AG10803 (cell line): Measurements from ENCODE around the gene TLR10.

ENCODE experiments used
- DNase-seq: peaks from one replicate; pipeline ENCODE4 v3.0.0; 2010; ENCODE audit warnings: low read depth
- H3K4me3 ChIP-seq: 2 replicates; pipeline ENCODE4 v1.5.1; 2011; ENCODE audit warnings: mild to moderate bottlenecking, low read length, control low read depth
- TF ChIP-seq, protein P1 (sequence below): conservative IDR thresholded peaks from 2 replicates; pipeline ENCODE4 v1.5.1; 2011; ENCODE audit warnings: mild to moderate bottlenecking, low read length, control low read depth, inconsistent platforms

TLR10 gene

DNA sequence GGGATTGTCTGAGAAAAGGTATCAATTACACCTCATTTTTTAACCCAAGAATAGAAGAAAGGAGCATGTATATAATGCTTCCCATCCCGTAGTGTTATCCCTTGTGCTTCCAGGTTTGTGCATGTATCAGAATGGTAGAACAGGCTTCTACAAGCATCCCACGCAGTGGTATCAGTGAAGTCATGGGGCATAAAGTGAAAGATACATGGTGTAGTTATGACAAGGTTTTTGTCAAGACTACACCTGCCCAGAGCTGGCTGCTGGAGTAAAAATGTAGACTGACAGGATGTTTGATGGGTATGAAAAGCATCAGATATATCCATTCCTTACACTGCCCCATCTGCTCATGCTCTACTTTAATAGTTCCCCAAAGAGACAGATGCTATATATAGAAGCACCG, 12.3 kb upstream of the TLR10 start:
- no peak for DNase-seq
- H3K4me3 ChIP-seq = no peak overlapping the region
- TF ChIP-seq, protein P1, sequence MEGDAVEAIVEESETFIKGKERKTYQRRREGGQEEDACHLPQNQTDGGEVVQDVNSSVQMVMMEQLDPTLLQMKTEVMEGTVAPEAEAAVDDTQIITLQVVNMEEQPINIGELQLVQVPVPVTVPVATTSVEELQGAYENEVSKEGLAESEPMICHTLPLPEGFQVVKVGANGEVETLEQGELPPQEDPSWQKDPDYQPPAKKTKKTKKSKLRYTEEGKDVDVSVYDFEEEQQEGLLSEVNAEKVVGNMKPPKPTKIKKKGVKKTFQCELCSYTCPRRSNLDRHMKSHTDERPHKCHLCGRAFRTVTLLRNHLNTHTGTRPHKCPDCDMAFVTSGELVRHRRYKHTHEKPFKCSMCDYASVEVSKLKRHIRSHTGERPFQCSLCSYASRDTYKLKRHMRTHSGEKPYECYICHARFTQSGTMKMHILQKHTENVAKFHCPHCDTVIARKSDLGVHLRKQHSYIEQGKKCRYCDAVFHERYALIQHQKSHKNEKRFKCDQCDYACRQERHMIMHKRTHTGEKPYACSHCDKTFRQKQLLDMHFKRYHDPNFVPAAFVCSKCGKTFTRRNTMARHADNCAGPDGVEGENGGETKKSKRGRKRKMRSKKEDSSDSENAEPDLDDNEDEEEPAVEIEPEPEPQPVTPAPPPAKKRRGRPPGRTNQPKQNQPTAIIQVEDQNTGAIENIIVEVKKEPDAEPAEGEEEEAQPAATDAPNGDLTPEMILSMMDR = no peak

DNA sequence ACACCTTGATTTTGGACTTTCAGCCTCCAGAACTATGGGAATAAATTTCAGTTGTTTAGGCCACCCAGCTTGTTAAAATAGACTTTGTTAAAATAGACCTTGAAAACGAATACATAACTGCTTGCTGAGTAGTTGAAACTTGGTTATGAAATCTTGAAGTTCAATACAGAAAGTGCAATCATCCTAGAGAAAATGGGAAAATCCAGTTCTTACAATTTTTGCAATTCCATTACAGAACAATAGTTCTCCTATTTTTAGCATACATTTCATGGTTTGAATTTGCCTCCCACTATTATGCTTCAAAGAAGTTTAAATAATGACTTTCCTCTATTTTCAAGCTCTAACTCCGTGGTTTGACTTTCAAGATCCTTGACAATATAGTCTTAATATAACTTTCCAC, 11.3 kb upstream of the TLR10 start:
- TF ChIP-seq, protein P1 = no peak
- H3K4me3 ChIP-seq = no peak overlapping the region
- DNase-seq = no peak

DNA sequence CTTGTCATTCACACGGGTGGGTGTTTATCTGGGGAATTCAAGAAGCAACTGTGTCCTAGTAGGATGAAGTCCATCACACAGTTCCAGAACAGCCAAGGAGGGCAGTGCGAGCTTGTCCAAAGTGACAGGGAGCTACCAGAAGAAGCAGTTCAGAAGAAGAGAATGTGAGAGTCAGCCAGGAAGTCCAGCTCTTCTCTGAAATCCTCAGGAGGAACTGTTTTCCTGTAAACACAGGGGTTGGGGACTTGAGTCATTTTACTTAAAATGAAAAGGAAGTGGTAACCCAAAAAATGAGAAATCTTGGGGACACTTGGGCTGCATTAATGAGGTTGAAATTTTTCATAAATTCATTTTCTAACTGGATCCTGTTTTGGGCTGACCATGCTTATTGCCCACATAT, 8.2 kb upstream of the TLR10 start:
- DNase-seq = no peak
- TF ChIP-seq, protein P1 = no peak

DNA sequence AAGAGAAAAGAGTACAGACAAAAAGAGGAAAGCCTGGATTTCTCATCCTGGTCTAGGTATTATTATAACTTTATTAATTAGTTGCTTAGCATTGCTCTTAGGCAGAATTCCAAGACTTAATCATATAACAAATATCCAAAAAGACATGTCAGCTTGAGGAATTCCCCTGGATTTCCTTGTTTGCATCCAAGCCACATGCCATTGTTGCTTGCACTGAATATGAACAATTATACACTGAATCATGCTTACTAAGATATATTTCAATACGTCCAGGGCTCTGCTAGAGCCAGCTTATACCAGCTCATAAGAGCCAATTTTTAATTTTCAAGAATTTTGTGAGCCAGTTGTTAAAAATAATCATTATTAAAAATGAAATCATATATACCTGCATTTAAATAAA, 5.5 kb upstream of the TLR10 start:
- DNase-seq = no peak
- TF ChIP-seq, protein P1 = no peak
- H3K4me3 ChIP-seq = no peak overlapping the region

More for the DNA sequence above, 8.2 kb upstream of the TLR10 start:
- H3K4me3 ChIP-seq = no peak overlapping the region

DNA sequence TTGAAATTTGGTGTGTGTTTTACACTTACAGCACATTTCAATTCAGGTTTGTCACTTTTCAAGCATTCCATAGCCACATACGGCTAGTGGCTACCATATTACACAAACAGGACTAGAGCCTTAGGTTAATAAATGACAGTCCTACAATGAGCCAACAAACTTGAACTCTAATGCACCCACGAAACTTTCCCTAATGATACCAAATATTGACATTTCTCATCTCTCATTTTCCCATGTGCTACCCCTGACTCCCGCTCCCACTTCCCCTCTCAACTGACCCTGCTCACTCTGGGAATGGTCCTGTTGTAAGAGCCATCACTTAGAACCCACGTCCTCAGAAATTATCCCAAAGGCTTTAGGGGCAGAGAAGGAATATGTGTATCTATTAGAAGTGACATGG, 4.9 kb upstream of the TLR10 start:
- H3K4me3 ChIP-seq = no peak overlapping the region
- TF ChIP-seq, protein P1 = no peak
- no peak for DNase-seq

DNA sequence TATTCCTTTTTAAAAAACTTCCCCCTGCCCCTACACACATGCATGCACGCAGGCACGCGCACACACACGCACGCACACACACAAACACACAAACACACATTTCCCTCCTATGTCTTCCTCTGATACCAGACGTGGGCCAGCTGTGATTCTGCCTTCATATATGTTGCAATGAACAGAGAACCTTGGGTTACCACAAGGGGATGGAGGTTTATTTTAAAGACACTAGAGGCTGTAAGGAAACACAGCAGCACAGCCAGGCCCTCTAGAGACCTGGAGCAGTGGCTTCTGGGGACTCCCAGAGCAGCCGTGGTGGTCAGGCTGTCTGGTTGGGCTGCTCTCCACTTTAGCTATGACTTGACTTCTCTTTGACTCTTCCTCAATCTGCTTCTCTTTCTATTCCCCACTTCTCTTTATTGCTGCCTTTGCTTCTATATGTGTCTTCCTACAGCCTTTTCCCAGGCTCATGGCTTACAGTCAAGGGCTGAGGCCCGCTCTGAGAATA, 3.2 kb upstream of the TLR10 start:
- no peak for DNase-seq
- H3K4me3 ChIP-seq = no peak overlapping the region
- TF ChIP-seq, protein P1 = no peak

DNA sequence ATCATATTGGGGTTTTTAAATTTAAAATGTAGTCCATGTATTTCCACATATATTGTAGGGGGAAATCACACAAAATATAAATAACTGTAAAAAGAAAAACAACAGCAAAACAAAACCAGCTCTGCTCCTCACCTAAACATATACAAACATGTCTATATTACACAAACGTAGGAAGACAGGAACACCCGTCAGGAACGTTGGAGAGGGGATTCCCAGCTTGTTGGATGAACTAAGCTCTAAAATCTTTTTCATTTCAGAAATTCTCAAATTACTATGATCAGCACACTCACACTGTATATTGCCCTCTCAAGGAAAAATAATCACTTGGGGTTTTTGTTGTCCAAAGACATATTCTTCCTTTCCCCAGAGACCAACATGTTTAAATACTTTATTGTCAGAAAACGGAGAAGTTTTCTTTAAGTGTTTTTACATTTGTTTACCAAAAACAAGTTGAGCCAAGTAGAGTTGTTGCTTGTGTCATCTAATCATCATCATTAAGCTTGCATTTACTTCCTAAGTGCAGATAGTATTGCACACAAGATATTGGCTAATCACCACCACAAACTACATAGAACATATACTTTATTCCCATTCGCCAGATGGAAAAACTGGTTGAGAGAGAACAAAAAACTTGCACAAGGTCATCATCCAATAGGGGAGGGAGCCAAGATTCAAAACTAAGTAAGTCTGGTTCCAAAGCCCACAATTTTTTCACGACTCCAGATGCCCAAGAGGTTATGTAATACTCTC, 2.4 kb upstream of the TLR10 start:
- DNase-seq = no peak
- H3K4me3 ChIP-seq = no peak overlapping the region
- TF ChIP-seq, protein P1 = no peak
